ENCODE measurements around the gene CFAP20DC. TPM values are rescaled to one million over a fixed set of nuclear protein-coding genes. Genes with fewer than 3 reads are reported as not detected.

CFAP20DC gene
- total RNA-seq, 5 donors from 2014 or later (not counting 1 experiment from before 2014, with no cell fraction given), result 0.26 to 0.51 (median 0.28) TPM; not detected in 2

GRCh38 chr3:59084583-59084982 lies 34.8 kb upstream of the CFAP20DC start:
- no peaks in the 10 kb centered on the region for H3K9me3 ChIP-seq
- DNase-seq (no peak), ATAC-seq (replicated peaks in 1 of 4) (no peak)
- WGBS (ENCODE audit: insufficient coverage), result no CpG with 5 or more reads among the region's 1 CpG
- H3K36me3 ChIP-seq (ENCODE audit: control insufficient read depth in 2 of 2, extremely low read depth in 1 of 2, insufficient read depth in 1 of 2, low read length in 1 of 2), result no peaks in the 10 kb centered on the region
- CTCF ChIA-PET, result no interaction called here
- no peaks in the 10 kb centered on the region for H3K4me1 ChIP-seq (ENCODE audit: control insufficient read depth in 1 of 2, extremely low read depth in 1 of 2, insufficient read depth in 2 of 2, low read length in 2 of 2)
- H3K27ac Mint-ChIP-seq, result no peak overlapping the region
- H3K4me3 Mint-ChIP-seq, result no peak overlapping the region
- no peaks in the 10 kb centered on the region for H3K4me1 Mint-ChIP-seq
- no peak overlapping the region for H3K27ac ChIP-seq (ENCODE audit: low read length)
- peaks cover 14 to 21% of the 10 kb centered on the region in 2 donors for H3K27me3 Mint-ChIP-seq
- no peaks in the 10 kb centered on the region for H3K36me3 Mint-ChIP-seq
- H3K4me3 ChIP-seq (ENCODE audit: control insufficient read depth in 1 of 2, extremely low read depth in 1 of 2, low read length in 1 of 2), result no peak overlapping the region
- H3K9me3 Mint-ChIP-seq, result no peaks in the 10 kb centered on the region
- H3K27me3 ChIP-seq (replicated peaks in 1 of 2; ENCODE audit: control insufficient read depth in 2 of 2, extremely low read depth in 1 of 2, insufficient read depth in 2 of 2, low read length in 1 of 2), result peaks cover 0 to 3% of the 10 kb centered on the region in 2 experiments
- POLR2A ChIA-PET, result no interaction called here

GRCh38 chr3:59082106-59082505 lies 32.3 kb upstream of the CFAP20DC start:
- Histone ChIP-seq H3K4me3 (ENCODE audit: control insufficient read depth in 1 of 2, extremely low read depth in 1 of 2, low read length in 1 of 2) (no peak overlapping the region), H3K9me3 (no peaks in the 10 kb centered on the region), H3K4me1 (ENCODE audit: control insufficient read depth in 1 of 2, extremely low read depth in 1 of 2, insufficient read depth in 2 of 2, low read length in 2 of 2) (no peaks in the 10 kb centered on the region), H3K27me3 (replicated peaks in 1 of 2; ENCODE audit: control insufficient read depth in 2 of 2, extremely low read depth in 1 of 2, insufficient read depth in 2 of 2, low read length in 1 of 2) (peaks cover 0 to 3% of the 10 kb centered on the region in 2 experiments), H3K36me3 (ENCODE audit: control insufficient read depth in 2 of 2, extremely low read depth in 1 of 2, insufficient read depth in 1 of 2, low read length in 1 of 2) (no peaks in the 10 kb centered on the region), H3K27ac (ENCODE audit: low read length) (no peak overlapping the region)
- DNase-seq (no peak), ATAC-seq (replicated peaks in 1 of 4) (no peak)
- ChIA-PET POLR2A (no interaction called here), CTCF (no interaction called here)
- no peaks in the 10 kb centered on the region for H3K4me1 Mint-ChIP-seq
- H3K27me3 Mint-ChIP-seq, result peaks cover 14 to 23% of the 10 kb centered on the region in 2 donors
- H3K4me3 Mint-ChIP-seq, result no peak overlapping the region
- H3K9me3 Mint-ChIP-seq, result no peaks in the 10 kb centered on the region
- no CpG with 5 or more reads among the region's 4 CpGs for WGBS (ENCODE audit: insufficient coverage)
- H3K36me3 Mint-ChIP-seq, result no peaks in the 10 kb centered on the region
- no peak overlapping the region for H3K27ac Mint-ChIP-seq

- no peak overlapping the region for H3K4me3 ChIP-seq (ENCODE audit: control insufficient read depth in 1 of 2, extremely low read depth in 1 of 2, low read length in 1 of 2)
- no peaks in the 10 kb centered on the region for H3K4me1 ChIP-seq (ENCODE audit: control insufficient read depth in 1 of 2, extremely low read depth in 1 of 2, insufficient read depth in 2 of 2, low read length in 2 of 2)
- H3K27ac ChIP-seq (ENCODE audit: low read length), result no peak overlapping the region
- ATAC-seq (replicated peaks in 1 of 4) (no peak), DNase-seq (no peak)
- CTCF ChIA-PET, result no interaction called here
- no peaks in the 10 kb centered on the region for H3K9me3 ChIP-seq
- no CpG with 5 or more reads among the region's 2 CpGs for WGBS (ENCODE audit: insufficient coverage)
- POLR2A ChIA-PET, result no interaction called here
- H3K36me3 Mint-ChIP-seq, result no peaks in the 10 kb centered on the region
- H3K4me1 Mint-ChIP-seq, result no peaks in the 10 kb centered on the region
- H3K27me3 ChIP-seq (replicated peaks in 1 of 2; ENCODE audit: control insufficient read depth in 2 of 2, extremely low read depth in 1 of 2, insufficient read depth in 2 of 2, low read length in 1 of 2), result peaks cover 0 to 3% of the 10 kb centered on the region in 2 experiments
- H3K9me3 Mint-ChIP-seq, result no peaks in the 10 kb centered on the region
- no peak overlapping the region for H3K27ac Mint-ChIP-seq
- no peaks in the 10 kb centered on the region for H3K36me3 ChIP-seq (ENCODE audit: control insufficient read depth in 2 of 2, extremely low read depth in 1 of 2, insufficient read depth in 1 of 2, low read length in 1 of 2)
- H3K27me3 Mint-ChIP-seq, result peaks cover 14 to 26% of the 10 kb centered on the region in 2 donors
- no peak overlapping the region for H3K4me3 Mint-ChIP-seq
Measured at GRCh38 chr3:59081071-59081470, 31.2 kb upstream of the CFAP20DC start.

GRCh38 chr3:59079962-59080361 lies 30.1 kb upstream of the CFAP20DC start:
- Mint-ChIP-seq H3K9me3 (no peaks in the 10 kb centered on the region), H3K4me1 (no peaks in the 10 kb centered on the region), H3K36me3 (no peaks in the 10 kb centered on the region), H3K27me3 (peaks cover 14 to 28% of the 10 kb centered on the region in 2 donors), H3K4me3 (no peak overlapping the region), H3K27ac (no peak overlapping the region)
- Histone ChIP-seq H3K27me3 (replicated peaks in 1 of 2; ENCODE audit: control insufficient read depth in 2 of 2, extremely low read depth in 1 of 2, insufficient read depth in 2 of 2, low read length in 1 of 2) (peaks cover 0 to 3% of the 10 kb centered on the region in 2 experiments), H3K9me3 (no peaks in the 10 kb centered on the region), H3K4me3 (ENCODE audit: control insufficient read depth in 1 of 2, extremely low read depth in 1 of 2, low read length in 1 of 2) (no peak overlapping the region), H3K36me3 (ENCODE audit: control insufficient read depth in 2 of 2, extremely low read depth in 1 of 2, insufficient read depth in 1 of 2, low read length in 1 of 2) (no peaks in the 10 kb centered on the region), H3K4me1 (ENCODE audit: control insufficient read depth in 1 of 2, extremely low read depth in 1 of 2, insufficient read depth in 2 of 2, low read length in 2 of 2) (no peaks in the 10 kb centered on the region), H3K27ac (ENCODE audit: low read length) (no peak overlapping the region)
- ChIA-PET POLR2A (no interaction called here), CTCF (no interaction called here)
- ATAC-seq (replicated peaks in 1 of 4) (no peak), DNase-seq (no peak)
- no CpG with 5 or more reads among the region's 1 CpG for WGBS (ENCODE audit: insufficient coverage)

GRCh38 chr3:59074764-59075163 lies 24.9 kb upstream of the CFAP20DC start:
- Mint-ChIP-seq H3K9me3 (no peaks in the 10 kb centered on the region), H3K4me3 (no peak overlapping the region), H3K27ac (no peak overlapping the region), H3K27me3 (peaks cover 15 to 48% of the 10 kb centered on the region in 2 donors), H3K36me3 (no peaks in the 10 kb centered on the region), H3K4me1 (no peaks in the 10 kb centered on the region)
- Histone ChIP-seq H3K4me3 (ENCODE audit: control insufficient read depth in 1 of 2, extremely low read depth in 1 of 2, low read length in 1 of 2) (no peak overlapping the region), H3K27me3 (replicated peaks in 1 of 2; ENCODE audit: control insufficient read depth in 2 of 2, extremely low read depth in 1 of 2, insufficient read depth in 2 of 2, low read length in 1 of 2) (no peaks in the 10 kb centered on the region), H3K9me3 (no peaks in the 10 kb centered on the region), H3K27ac (ENCODE audit: low read length) (no peak overlapping the region), H3K36me3 (ENCODE audit: control insufficient read depth in 2 of 2, extremely low read depth in 1 of 2, insufficient read depth in 1 of 2, low read length in 1 of 2) (no peaks in the 10 kb centered on the region), H3K4me1 (ENCODE audit: control insufficient read depth in 1 of 2, extremely low read depth in 1 of 2, insufficient read depth in 2 of 2, low read length in 2 of 2) (peaks cover 0 to 3% of the 10 kb centered on the region in 2 experiments)
- ChIA-PET CTCF (no interaction called here), POLR2A (no interaction called here)
- ATAC-seq (replicated peaks in 1 of 4) (no peak), DNase-seq (no peak)

- Mint-ChIP-seq H3K4me3 (no peak overlapping the region), H3K9me3 (no peaks in the 10 kb centered on the region), H3K36me3 (no peaks in the 10 kb centered on the region), H3K27ac (no peak overlapping the region), H3K27me3 (peaks cover 17 to 54% of the 10 kb centered on the region in 2 donors), H3K4me1 (no peaks in the 10 kb centered on the region)
- H3K4me1 ChIP-seq (ENCODE audit: control insufficient read depth in 1 of 2, extremely low read depth in 1 of 2, insufficient read depth in 2 of 2, low read length in 2 of 2), result peaks cover 0 to 4% of the 10 kb centered on the region in 2 experiments
- no CpG with 5 or more reads among the region's 6 CpGs for WGBS (ENCODE audit: insufficient coverage)
- no peaks in the 10 kb centered on the region for H3K27me3 ChIP-seq (replicated peaks in 1 of 2; ENCODE audit: control insufficient read depth in 2 of 2, extremely low read depth in 1 of 2, insufficient read depth in 2 of 2, low read length in 1 of 2)
- ChIA-PET CTCF (no interaction called here), POLR2A (no interaction called here)
- H3K36me3 ChIP-seq (ENCODE audit: control insufficient read depth in 2 of 2, extremely low read depth in 1 of 2, insufficient read depth in 1 of 2, low read length in 1 of 2), result no peaks in the 10 kb centered on the region
- no peak overlapping the region for H3K4me3 ChIP-seq (ENCODE audit: control insufficient read depth in 1 of 2, extremely low read depth in 1 of 2, low read length in 1 of 2)
- H3K27ac ChIP-seq (ENCODE audit: low read length), result no peak overlapping the region
- no peak for DNase-seq
- no peak for ATAC-seq (replicated peaks in 1 of 4)
- no peaks in the 10 kb centered on the region for H3K9me3 ChIP-seq
Measured at GRCh38 chr3:59072681-59073080, 22.9 kb upstream of the CFAP20DC start.

GRCh38 chr3:59069838-59070237 lies 20.0 kb upstream of the CFAP20DC start:
- POLR2A ChIA-PET, result no interaction called here
- H3K9me3 ChIP-seq, result no peaks in the 10 kb centered on the region
- no peaks in the 10 kb centered on the region for H3K4me1 Mint-ChIP-seq
- CTCF ChIA-PET, result no interaction called here
- H3K27ac Mint-ChIP-seq, result no peak overlapping the region
- H3K27me3 Mint-ChIP-seq, result peaks cover 27 to 57% of the 10 kb centered on the region in 2 donors
- no peak for ATAC-seq (replicated peaks in 1 of 4)
- H3K4me1 ChIP-seq (ENCODE audit: control insufficient read depth in 1 of 2, extremely low read depth in 1 of 2, insufficient read depth in 2 of 2, low read length in 2 of 2), result peaks cover 0 to 4% of the 10 kb centered on the region in 2 experiments
- DNase-seq, result no peak
- peaks cover 0 to 5% of the 10 kb centered on the region in 2 experiments for H3K27me3 ChIP-seq (replicated peaks in 1 of 2; ENCODE audit: control insufficient read depth in 2 of 2, extremely low read depth in 1 of 2, insufficient read depth in 2 of 2, low read length in 1 of 2)
- no peaks in the 10 kb centered on the region for H3K9me3 Mint-ChIP-seq
- no peaks in the 10 kb centered on the region for H3K36me3 Mint-ChIP-seq
- no peak overlapping the region for H3K27ac ChIP-seq (ENCODE audit: low read length)
- WGBS (ENCODE audit: insufficient coverage), result no CpG with 5 or more reads among the region's 2 CpGs
- no peaks in the 10 kb centered on the region for H3K36me3 ChIP-seq (ENCODE audit: control insufficient read depth in 2 of 2, extremely low read depth in 1 of 2, insufficient read depth in 1 of 2, low read length in 1 of 2)
- no peak overlapping the region for H3K4me3 Mint-ChIP-seq
- H3K4me3 ChIP-seq (ENCODE audit: control insufficient read depth in 1 of 2, extremely low read depth in 1 of 2, low read length in 1 of 2), result no peak overlapping the region
